Renal cortex interstitium (tissue), 11 donors: ENCODE measurements around the gene RSBN1L. TPM values are rescaled to one million over a fixed set of nuclear protein-coding genes. Genes with fewer than 3 reads are reported as not detected.

Experiments used
- DNase-seq, 11 donors: peaks; one replicate each; pipeline ENCODE4 v3.0.0-alpha.2; 2013; ENCODE audit warnings: low read depth in 9 of 11, low spot score in 4 of 11; ENCODE audit errors: extremely low read depth in 1 of 11
- polyA plus RNA-seq, 3 donors: library from polyadenylated mRNA; unstranded; fragments of 120-200 nt; gene quantifications; one replicate each; pipeline ENCODE4 v1.2.1, GENCODE V29; 2013; ENCODE audit not compliant: insufficient read length in 3 of 3

RSBN1L gene
- polyA plus RNA-seq, 3 donors, result 30.4 to 36.1 (median 31.4) TPM

DNA sequence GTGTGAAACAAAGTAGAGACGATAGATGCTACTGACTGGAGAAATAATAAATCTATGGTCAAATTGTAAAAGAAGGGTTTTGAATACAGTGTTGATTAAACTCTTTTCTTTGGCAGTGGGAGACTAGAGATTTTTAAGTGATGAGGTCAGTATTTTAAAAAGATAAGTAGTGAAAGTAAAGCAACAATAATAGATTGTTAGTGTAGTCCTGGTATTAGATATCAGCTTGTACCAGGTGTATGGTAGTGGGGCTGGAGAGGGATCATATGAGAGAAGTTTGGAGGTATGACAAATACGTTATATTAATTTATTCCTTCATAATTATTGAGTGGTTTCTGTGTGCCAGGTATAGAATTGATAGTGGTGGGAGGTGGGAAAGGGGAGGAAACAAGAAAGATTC, 127.5 kb downstream of the RSBN1L start:
- DNase-seq, result no peak

DNA sequence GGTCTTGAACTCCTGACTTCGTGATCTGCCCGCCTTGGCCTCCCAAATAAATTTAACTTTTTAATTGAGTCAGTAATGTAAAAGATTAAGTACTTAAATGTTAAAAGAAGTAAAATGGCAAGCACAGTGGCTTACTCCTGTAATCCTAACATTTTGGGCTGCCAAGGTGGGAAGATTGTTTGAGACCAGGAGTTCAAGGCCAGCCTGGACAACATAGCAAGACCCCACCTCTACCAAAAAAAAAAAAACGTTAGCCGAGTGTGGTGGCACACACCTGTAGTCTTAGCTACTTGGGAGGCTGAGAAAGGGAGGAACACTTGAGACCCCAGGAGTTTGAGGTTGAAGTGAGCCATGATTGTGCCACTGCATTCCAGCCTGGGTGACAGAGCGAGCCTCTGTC, 128.4 kb downstream of the RSBN1L start:
- no peak for DNase-seq

DNA sequence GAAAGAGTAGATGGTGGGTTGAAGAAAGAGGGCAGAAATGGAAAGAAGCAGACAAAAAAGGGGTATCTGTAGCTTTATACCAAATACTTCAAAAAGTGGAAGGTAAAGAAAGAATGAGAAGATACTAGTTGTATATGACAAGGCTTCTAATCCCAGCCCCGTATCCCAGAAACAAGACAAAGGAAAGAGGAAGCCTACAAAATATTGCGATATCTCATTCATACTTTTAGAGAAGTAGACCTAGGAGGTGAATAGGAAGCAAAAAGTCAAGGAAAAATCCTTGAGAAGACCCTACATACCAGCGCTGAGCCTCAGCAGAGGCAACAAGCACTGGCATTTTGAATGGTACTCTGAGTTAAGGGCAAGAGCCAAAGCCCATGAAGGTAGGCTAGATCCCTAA, 128.9 kb downstream of the RSBN1L start:
- no peak for DNase-seq

DNA sequence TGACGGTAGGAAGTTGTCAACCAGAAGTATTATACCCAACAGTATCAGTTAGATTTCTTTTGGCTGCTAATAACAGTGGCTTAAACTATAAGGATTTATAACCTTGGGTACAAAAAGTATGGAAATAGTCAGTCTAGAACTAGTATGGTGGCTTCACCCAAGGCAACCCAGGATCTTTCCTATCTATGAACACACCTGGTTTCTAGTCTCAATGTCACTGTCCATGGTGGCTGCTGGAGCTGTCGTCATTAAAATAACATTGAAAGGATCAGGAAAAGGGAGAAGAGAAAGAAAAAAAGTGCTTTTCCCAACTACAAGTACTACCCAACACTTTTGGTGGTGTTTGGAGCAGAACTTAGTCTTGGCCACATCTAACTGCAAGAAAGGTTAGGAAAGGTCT, 130.0 kb downstream of the RSBN1L start:
- no peak for DNase-seq

DNA sequence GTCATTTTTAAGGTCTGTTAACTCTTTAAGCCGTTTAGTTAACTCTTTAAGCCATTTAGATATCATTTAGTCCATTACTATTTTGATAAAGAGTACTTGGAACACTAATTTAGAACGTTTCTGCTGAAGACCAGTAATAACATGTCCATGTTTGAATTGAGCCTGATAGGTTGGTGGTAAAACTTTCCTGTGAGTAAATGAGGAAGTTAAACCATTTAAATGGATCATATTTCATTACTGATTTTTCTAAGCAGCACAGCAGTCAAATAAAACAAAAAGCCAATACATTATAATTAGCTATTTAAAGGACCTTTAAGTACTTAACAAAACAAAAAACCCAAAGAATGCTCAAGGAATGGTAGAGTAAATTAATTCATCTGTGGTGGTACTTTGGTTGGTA, 131.7 kb downstream of the RSBN1L start:
- no peak for DNase-seq

DNA sequence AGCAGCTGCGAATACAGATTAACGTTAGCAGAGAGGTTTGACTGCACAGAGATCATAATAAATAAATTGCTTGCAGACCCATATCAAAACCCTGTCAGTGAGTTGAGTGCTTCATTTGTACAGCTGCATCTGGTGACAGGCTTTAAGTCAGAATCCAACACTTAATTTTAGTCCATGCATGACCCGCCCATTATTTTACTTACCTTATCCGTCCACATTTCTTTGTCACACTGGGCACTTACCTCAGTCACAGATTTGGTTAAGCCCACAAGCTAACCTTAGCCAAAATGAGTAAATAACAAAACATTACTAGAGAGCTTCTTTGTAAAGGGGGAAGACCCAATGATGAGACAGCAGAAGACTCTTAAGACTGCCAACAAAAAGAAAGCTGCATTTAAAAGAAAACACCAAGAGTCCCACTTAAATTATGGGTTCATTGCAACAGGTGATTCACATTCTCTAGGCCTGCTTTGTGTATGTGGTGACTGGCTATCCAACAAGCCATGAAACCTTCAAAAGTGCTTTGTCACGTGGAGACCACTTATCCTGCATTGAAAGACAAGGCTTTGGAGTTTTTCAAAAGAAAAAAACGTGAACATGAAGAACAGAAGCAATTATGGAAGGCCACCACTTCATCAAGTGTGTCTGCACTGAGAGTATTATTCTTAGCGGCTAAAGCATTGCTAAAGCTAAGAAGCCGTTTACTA, 134.5 kb downstream of the RSBN1L start:
- DNase-seq, result no peak

DNA sequence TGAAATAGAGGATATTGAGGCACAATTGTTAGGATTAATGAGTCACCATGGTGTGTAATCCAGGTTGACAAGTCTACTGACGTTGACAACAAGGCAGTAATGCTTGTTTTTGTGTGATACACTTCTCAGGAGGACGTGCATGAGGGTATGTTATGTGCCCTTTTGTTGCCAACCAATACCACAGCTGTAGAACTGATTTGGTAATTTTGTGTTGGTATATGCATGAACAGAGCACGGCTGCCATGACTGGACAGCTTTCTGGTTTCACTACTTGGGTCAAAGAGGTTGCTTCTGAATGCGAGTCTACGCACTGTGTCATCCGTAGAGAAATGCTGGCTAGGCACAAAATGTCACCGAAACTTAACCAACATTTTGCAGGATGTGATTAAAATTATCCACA, 135.2 kb downstream of the RSBN1L start:
- no peak for DNase-seq

DNA sequence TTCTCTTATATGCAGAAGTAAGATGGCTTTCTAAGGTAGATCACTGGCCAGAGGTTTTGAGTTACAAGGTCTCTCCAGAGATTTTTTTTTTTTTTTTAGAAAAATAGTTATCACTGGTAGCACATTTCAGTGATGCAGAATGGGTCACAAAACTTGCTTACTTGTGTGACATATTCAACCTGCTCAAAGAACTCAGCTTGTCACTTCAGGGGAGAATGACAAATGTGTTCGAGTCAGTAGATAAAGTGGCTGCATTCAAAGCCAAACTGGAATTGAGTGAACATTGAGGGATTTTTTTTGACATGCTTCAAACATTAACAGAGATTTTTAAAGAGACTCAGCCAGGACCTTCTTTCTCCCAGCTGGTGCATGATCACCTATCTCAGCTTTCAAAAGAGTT, 135.7 kb downstream of the RSBN1L start:
- no peak for DNase-seq

Other genes with a start within 250 kb of the RSBN1L start
- gene PTPN12, start 159.2 kb upstream of the RSBN1L start, polyA plus RNA-seq, result 100 to 1,000 TPM in 1 of 3 donors, 10 to 100 TPM in 2; 78.8 to 103 (median 84.9) TPM
- gene TMEM60, start 102.0 kb downstream of the RSBN1L start, polyA plus RNA-seq, result 10 to 100 TPM; 26.1 to 32.9 (median 29.6) TPM
- 10 to 100 TPM; 22.4 to 32.1 (median 25.6) TPM for gene PHTF2, start 102.3 kb downstream of the RSBN1L start, polyA plus RNA-seq